DMS79 (cell line): ENCODE data around the gene AEN.

Source experiments
- DNase-seq: peaks from one replicate; lab custom pipeline; 2025; lab: John Stamatoyannopoulos, UW

AEN gene, protein sequence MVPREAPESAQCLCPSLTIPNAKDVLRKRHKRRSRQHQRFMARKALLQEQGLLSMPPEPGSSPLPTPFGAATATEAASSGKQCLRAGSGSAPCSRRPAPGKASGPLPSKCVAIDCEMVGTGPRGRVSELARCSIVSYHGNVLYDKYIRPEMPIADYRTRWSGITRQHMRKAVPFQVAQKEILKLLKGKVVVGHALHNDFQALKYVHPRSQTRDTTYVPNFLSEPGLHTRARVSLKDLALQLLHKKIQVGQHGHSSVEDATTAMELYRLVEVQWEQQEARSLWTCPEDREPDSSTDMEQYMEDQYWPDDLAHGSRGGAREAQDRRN

DNA sequence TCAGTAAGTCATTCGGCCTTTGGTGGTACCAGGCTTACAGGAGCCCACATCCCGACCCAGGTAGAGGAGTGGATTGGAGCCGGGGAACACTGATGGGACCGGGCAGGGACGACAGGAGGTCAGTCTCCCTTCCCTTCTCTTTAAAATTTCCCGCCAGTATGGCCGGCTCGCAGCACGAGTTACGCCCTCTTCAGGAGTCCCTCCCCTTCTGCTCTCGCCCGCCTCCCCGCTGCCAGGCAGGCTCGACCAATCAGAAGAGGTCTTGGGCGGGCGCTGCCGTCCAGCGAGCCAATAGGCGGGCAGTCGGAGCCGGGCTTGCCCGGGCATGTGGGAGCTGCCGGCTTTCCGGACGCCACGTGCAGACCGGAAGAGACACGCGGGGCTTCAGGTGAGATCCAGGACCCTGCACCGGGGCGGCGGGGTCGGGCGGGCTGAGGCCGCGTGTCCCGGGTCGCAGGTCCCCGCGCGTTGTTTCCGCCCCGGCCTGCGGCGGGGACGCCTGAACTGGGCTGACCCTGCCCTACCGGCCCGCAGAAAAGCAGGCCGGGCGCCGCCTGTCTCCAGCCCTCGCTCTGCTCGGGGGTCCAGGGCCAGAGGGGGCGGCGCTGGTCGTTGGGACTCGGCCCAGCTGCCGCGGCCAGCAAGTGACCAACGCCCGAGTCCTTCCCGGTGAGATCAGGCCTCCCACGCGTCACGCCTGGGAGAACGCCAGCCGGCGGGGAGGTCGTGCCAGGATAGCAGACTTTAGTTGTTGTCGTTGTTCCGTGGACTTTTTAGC is at the start of gene AEN:
AEN (plus strand) TSS at position 346 of the 778 bp plus-strand sequence. CDS start 4,870 bp downstream, outside the sequence.
- peak; percentile 41 for DNase-seq

- no peak for DNase-seq
Measured at GRCh38 chr15:88571852-88572259, 49.3 kb upstream of the AEN start.

- DNase-seq, result no peak
Measured at GRCh38 chr15:88574077-88574476, 47.1 kb upstream of the AEN start.

GRCh38 chr15:88574655-88575054 is 46.5 kb upstream of the AEN start:
- DNase-seq, result peak; percentile 59

DNA sequence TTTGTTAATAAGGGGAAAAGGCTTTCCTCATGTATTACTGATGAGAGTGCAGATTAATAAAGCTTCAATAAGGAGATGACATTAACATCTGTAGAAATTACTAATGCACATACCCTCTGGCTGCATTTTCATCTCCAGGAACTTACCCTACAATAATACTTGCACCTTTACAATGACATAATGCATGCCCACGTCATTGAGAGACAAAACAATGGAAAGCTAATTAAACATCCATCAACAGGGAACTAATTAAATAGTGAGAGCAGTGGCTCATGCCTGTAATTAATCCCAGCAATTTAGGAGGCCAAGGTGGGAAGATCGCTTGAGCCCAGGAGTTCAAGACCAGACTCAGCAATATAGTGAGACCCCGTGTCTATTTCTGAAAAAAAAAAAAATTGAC is 41.8 kb upstream of the AEN start:
- no peak for DNase-seq

- no peak for DNase-seq
Measured at GRCh38 chr15:88580532-88580931, 40.6 kb upstream of the AEN start.

DNA sequence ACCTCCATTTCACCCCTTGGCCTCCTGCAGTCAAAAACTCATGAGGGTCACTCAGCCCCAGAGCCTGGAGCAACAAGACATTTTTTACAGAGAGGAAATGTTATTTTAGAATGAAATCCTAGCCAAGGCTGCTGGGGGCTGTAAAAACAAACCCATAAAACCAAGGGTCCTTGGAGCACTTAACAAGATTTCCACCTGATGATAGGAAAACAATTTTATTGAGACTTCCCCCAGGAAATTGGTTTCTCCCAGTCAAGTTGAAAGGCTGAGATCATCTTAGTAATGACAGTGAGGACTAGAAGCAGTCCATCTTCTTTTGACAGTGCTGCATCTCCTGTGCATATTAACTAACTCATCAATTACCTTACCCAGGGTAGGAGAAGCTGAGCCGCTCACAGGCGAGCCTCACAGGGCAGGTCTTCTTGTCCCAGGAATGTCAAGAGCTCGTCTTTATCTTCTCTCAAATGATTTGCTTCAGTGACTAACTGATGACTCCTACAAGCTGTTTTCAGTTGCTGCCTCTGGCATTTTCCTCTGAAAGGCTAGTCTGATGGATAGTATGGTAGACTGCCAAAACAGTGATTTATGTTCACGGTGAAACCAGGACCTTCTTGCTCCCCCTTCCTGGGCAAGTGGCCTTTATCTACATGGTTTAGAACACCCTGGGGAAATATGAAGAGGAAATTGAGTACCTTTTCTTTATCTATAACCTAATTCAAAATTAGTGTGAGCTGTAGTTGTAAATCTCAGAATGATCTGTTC is 34.6 kb upstream of the AEN start:
- no peak for DNase-seq

DNA sequence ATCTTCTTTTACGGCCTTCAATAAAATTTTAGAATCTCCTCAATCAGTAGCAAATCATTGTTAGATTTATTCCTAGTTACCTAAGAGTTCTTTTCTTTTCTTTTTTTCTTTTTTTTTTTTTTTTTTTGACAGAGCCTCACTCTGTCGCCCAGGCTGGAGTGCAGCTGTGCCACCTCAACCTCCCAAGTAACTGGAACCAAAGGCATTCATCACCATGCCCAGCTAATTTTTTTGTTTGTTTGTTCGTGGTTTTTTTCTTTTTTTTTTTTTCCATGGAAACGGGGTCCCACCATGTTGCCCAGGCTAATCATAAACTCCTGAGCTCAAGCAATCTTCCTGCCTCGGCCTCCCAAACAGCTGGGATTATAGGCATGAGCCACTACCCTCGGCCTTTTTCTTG is 30.4 kb upstream of the AEN start:
- no peak for DNase-seq

DNA sequence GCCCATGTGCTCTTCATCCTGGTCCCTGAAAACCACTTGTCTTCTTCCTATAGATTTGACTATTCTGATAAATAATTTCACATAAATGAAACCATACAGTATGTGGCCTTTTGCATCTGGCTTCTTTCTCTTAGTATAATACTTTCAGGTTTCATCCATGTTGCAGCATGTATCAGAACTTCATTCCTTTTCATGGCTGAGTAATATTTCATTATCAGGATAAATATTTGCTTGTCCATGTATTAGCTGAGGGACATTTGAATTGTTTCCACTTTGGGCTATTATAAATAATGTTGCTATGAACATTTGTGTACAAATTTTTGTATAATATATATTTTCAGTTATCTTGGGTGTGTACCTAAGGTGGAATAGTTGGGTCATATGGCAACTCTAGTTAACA is 29.8 kb upstream of the AEN start:
- no peak for DNase-seq

DNA sequence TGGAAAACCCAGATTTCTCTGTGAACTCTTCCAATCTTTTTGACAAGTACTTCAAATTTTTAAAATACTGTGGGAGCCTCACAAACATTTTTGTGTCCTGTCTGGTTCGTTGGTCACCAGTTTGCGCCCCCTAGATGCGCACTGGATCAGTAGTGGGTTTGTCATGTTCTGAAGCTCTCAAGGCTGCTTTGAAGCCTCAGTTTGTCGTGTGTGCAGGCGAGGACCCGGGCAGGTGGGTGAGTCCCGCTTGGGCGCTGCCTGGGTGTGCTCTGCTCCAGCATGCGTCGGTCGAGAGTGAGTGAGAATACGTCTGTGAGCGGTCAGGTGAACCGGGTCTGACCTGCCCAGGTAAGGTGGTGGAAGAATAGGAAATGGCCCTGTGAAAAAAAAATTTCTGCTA is 17.3 kb upstream of the AEN start:
- DNase-seq, result no peak

DNA sequence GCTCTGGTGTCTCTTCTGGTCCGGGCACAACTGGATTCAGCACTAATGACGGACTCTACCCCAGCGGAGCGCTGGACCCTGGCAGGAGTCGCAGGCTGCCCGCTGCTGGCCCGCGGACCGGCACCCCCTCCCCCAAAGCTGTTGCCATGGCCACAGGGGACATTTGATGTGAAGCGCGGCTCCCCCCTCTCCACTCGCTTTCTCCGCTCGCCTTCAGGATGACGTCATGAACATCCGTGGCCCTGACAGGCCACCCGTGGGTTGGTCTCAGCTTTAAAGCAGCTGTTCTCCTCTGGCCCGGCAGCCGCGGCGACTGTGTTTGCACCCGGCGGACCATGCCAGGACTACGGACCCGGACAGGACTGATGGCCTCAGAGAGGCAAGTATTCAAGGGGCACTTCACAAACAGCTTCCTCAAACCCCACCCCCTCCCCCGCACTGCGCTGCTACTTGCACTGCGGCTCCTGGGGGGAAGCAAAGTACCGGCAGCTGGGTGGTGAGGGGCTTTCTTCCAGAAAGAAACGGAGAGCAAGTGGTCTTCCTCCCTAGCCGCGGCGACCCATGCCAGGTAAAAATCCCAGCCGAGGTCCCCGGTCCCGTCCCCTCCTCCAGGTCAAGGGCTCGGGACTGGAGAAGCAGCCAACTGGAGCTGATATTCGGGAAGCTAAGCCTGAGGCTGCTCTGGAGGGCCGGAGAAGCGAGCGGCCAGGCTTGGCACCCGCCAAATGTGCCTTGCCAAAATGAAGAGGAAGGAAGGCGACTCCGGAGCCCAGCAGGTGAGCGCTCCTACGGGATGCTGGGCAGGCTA is 16.6 kb upstream of the AEN start:
- DNase-seq, result peak; percentile 7

GRCh38 chr15:88605189-88606069 is 15.7 kb upstream of the AEN start:
- DNase-seq, result no peak

DNA sequence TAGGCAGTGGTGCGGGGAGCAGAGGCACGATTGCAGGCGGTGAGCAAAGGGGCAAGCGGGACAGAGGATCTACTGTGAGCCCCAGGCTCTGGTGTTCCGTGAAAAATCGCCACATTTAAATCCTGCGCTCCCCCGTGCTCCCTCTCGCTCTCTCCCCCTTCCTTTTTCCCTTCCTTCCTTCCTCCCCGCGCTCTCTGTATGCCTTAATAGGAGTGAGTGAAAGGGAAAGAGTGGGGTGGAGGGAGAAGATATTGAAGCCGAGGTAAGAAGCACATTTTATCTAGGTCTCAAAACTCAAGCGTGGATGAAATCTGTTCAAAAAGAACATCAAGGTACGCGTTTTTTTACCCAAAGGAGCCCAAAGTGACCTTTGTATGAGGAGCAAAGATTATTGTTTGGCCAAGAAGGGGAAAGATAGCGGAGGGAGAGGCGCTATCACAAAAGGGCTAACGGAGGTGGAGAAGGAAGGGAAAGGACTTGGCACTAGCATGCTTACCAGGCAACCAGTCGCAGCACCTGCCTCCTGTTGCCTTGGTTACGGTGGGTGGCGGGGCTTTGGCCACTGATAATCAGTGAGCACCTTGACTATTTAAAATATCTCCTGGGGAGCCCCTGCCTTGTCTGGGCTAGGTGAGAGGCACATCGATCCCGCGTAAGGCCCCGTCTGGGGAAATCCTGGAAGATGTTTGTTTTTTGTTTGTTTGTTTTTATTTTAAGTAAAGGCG is 14.9 kb upstream of the AEN start:
- no peak for DNase-seq

DNA sequence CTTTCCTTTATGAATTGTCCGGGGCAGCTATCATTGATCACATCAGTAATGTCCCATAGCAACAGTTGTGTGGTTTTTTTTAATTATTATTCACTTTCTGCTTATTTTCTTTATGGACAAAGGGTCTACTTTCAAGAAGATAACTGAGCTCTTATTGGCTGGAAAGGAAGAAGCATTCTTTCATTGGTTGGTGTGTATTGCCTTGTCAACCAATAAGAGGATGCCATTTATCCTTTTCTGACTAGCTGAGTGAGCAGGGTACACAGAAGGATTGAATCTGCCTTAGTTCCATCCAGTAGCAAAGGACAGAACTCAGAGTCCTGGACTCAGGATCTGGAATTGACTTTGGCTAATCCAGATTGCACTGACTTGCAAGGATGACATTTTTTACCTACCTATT is 13.2 kb upstream of the AEN start:
- no peak for DNase-seq

DNA sequence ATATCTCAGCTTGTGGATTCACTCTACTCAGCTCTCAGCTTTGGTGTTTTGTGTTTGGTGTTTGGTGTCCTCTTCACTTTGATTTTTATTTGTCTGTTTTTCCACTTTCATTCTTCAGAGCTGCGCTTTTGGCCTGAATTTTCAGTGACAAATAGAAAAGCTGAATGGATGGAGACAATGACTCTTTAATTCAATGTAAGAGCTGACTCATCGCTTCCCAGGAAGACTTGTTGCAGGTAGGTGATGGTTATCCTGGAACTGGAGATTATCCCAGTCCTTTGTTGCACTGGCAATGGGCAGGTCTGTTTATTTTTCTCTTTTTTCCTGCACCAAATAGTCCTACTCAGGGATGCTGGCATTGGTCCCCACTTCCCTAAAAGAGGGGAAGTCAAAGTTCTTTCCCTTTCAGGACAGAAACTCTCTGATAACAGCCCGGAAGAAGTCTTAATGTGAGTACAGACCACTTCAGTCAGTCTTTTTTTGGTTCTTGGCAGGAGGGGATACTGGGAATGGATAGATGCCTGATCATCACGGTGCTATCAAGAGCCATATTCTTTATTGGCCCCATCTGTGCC is 12.4 kb upstream of the AEN start:
- no peak for DNase-seq

GRCh38 chr15:88609344-88610090 is 11.6 kb upstream of the AEN start:
- DNase-seq, result no peak

DNA sequence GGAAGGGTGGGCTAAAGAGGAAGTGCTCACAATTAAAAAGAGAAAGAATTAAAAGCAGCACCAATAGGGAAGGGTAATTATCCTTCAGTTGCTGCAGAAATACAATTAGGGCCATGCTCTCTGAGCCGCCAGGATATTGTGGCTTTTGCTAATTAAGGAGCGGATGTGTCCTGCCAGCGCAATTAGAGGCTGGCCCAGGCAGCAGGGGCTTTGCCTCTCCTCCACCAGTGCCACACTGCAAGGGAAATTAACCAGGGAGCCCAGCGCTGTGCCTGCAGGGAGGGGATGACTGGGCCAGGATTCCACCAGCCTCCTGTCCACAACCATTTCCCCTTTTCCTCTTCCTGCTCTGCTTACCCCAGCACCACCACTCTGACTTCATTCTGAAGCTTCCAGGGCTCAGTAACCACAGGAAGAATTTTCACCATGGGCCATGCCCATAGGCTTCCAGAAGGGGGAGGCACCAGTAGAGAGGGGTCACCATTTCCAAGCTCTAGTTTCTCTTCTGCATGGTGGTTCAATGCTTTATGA is 10.4 kb upstream of the AEN start:
- no peak for DNase-seq

- DNase-seq, result no peak
Measured at GRCh38 chr15:88612186-88612796, 8.8 kb upstream of the AEN start.
